Measurements from ENCODE around the gene ADAMTS3.

The ADAMTS3 gene

GRCh38 chr4:72405417-72405816, 163.6 kb downstream of the ADAMTS3 start:
- no peak for TF ChIP-seq CTCF (IDR thresholded peaks at IDR 0.05; ENCODE audit: insufficient read depth, low read depth, low read length, missing control alignments)
- DNase-seq (ENCODE audit: low read depth) = no peak
- H3K4me3 ChIP-seq (ENCODE audit: low read length) = no peak overlapping the region

GRCh38 chr4:72397314-72397713, 171.7 kb downstream of the ADAMTS3 start:
- DNase-seq (ENCODE audit: low read depth) = peak; percentile 32
- no peak for TF ChIP-seq CTCF (IDR thresholded peaks at IDR 0.05; ENCODE audit: insufficient read depth, low read depth, low read length, missing control alignments)

GRCh38 chr4:72394012-72394663, 174.9 kb downstream of the ADAMTS3 start:
- H3K4me3 ChIP-seq (ENCODE audit: low read length) = no peak overlapping the region
- TF ChIP-seq CTCF (IDR thresholded peaks at IDR 0.05; ENCODE audit: insufficient read depth, low read depth, low read length, missing control alignments) = no peak
- DNase-seq (ENCODE audit: low read depth) = peak; percentile 95

More at GRCh38 chr4:72397314-72397713, 171.7 kb downstream of the ADAMTS3 start:
- H3K4me3 ChIP-seq (ENCODE audit: low read length) = no peak overlapping the region

GRCh38 chr4:72391281-72391680, 177.7 kb downstream of the ADAMTS3 start:
- H3K4me3 ChIP-seq (ENCODE audit: low read length) = no peak overlapping the region
- DNase-seq (ENCODE audit: low read depth) = no peak
- no peak for TF ChIP-seq CTCF (IDR thresholded peaks at IDR 0.05; ENCODE audit: insufficient read depth, low read depth, low read length, missing control alignments)

GRCh38 chr4:72390409-72390808, 178.6 kb downstream of the ADAMTS3 start:
- DNase-seq (ENCODE audit: low read depth) = peak; percentile 16
- H3K4me3 ChIP-seq (ENCODE audit: low read length) = no peak overlapping the region
- TF ChIP-seq CTCF (IDR thresholded peaks at IDR 0.05; ENCODE audit: insufficient read depth, low read depth, low read length, missing control alignments) = no peak

GRCh38 chr4:72388521-72388920, 180.5 kb downstream of the ADAMTS3 start:
- no peak for DNase-seq (ENCODE audit: low read depth)
- no peak overlapping the region for H3K4me3 ChIP-seq (ENCODE audit: low read length)
- TF ChIP-seq CTCF (IDR thresholded peaks at IDR 0.05; ENCODE audit: insufficient read depth, low read depth, low read length, missing control alignments) = no peak

- no peak for TF ChIP-seq CTCF (IDR thresholded peaks at IDR 0.05; ENCODE audit: insufficient read depth, low read depth, low read length, missing control alignments)
- DNase-seq (ENCODE audit: low read depth) = no peak
- no peak overlapping the region for H3K4me3 ChIP-seq (ENCODE audit: low read length)
Measured at GRCh38 chr4:72387959-72388358, 181.1 kb downstream of the ADAMTS3 start.

Measured in epithelial cell of esophagus (primary cell).